K562 (cell line): ENCODE measurements around the gene STX17. TPM values are rescaled to one million over a fixed set of nuclear protein-coding genes. Genes with fewer than 3 reads are reported as not detected.
A peak's percentile ranks its signal among the peaks of the same experiment; 100 is the strongest.

Experiments
- ATAC-seq: fragments of 200-7000 bp; cut with Tn5 transposase; 3 replicates; pipeline ENCODE4 v1.9.1; 2020; ENCODE audit warnings: moderate library complexity
- BruUV-seq: library from RNA; stranded (reverse); fragments of 400-500 nt; replicated peaks from 2 replicates; lab custom pipeline; 2021; lab: Mats Ljungman, UMichigan
- CTCF ChIA-PET: fragments of 300-600 bp; formaldehyde crosslinking; extraction: SDS; loops from one replicate; lab custom pipeline; 2021; ENCODE audit warnings: low intra/inter-chr PET ratio; lab: Yijun Ruan, JAX
- POLR2A ChIA-PET: fragments of 300-600, 350-650 bp; sonication (Branson Sonifier 250); formaldehyde crosslinking; extraction: SDS; loops from one replicate; lab custom pipeline; 2021; ENCODE audit warnings: antibody characterized with exemption, inconsistent platforms; lab: Yijun Ruan, JAX
- DNase-seq, 4 experiments: peaks; one replicate each; pipeline versions ENCODE4 v3.0.0 to v3.0.0-alpha.2; 2011 to 2018; ENCODE audit warnings: low spot score in 3 of 4, mixed read lengths in 3 of 4; ENCODE audit errors: extremely low read depth in 1 of 4
- FAIRE-seq: peaks from 2 replicates; lab custom pipeline; 2011; peaks lifted over from hg19 to GRCh38; lab: Jason Lieb, UNC
- H2AFZ ChIP-seq: 2 replicates; pipeline ENCODE4 v1.6.0; 2011; ENCODE audit warnings: low read depth, low read length, control low read depth, inconsistent platforms
- H3K27ac ChIP-seq: fragments of 200-600 bp; 3 replicates; pipeline ENCODE4 v1.8.0; 2011; ENCODE audit warnings: low read depth, mild to moderate bottlenecking, control low read depth, inconsistent platforms, low read length, moderate library complexity, mixed read lengths; ENCODE audit errors: extremely low read depth
- H3K27me3 ChIP-seq, 2 experiments: fragments of 300-600 bp in 1 of 2; 2 replicates in 1 of 2; 3 replicates in 1 of 2; pipeline versions ENCODE4 v1.6.0 to v1.8.0; 2011; ENCODE audit warnings: inconsistent platforms in 2 of 2, low read length in 2 of 2, mild to moderate bottlenecking in 1 of 2, mixed read lengths in 1 of 2, moderate library complexity in 1 of 2; ENCODE audit not compliant: control insufficient read depth in 2 of 2, insufficient read depth in 2 of 2
- H3K36me3 ChIP-seq: fragments of 300-600 bp; 3 replicates; pipeline ENCODE4 v1.8.0; 2011; ENCODE audit warnings: mild to moderate bottlenecking, low read length, inconsistent platforms; ENCODE audit not compliant: control insufficient read depth, insufficient read depth
- H3K4me1 ChIP-seq, 2 experiments: fragments of 200-600 bp in 1 of 2; replicated peaks in 1 of 2; 2 replicates in 1 of 2; 3 replicates in 1 of 2; pipeline versions ENCODE4 v1.5.1 to v1.8.0; 2011; ENCODE audit warnings: inconsistent platforms in 2 of 2, low read length in 2 of 2, mild to moderate bottlenecking in 1 of 2, mixed read lengths in 1 of 2, moderate library complexity in 1 of 2; ENCODE audit not compliant: control insufficient read depth in 2 of 2, insufficient read depth in 2 of 2
- H3K4me2 ChIP-seq: 2 replicates; pipeline ENCODE4 v1.6.1; 2011; ENCODE audit warnings: low read length, control low read depth, inconsistent platforms, mixed read lengths; ENCODE audit not compliant: insufficient read depth
- H3K4me3 ChIP-seq: fragments of 200-600 bp; sonication (generic), shearing (Covaris generic); 2 replicates; pipeline ENCODE4 v1.5.1; 2016; ENCODE audit warnings: control low read depth, inconsistent platforms
- H3K79me2 ChIP-seq: fragments of 200-600 bp; 3 replicates; pipeline ENCODE4 v1.8.0; 2011; ENCODE audit warnings: low read length, inconsistent platforms; ENCODE audit not compliant: control insufficient read depth, insufficient read depth
- H3K9ac ChIP-seq, 2 experiments: 2 replicates each; pipeline versions ENCODE4 v1.6.0 to v1.6.1; 2011; ENCODE audit warnings: low read depth in 2 of 2, low read length in 2 of 2, control low read depth in 1 of 2, inconsistent platforms in 1 of 2, mild to moderate bottlenecking in 1 of 2, mixed read lengths in 1 of 2; ENCODE audit not compliant: insufficient read depth in 1 of 2
- H3K9me1 ChIP-seq: one replicate; pipeline ENCODE4 v1.6.0; 2011; ENCODE audit warnings: inconsistent platforms, mild to moderate bottlenecking, low read length, moderate library complexity; ENCODE audit not compliant: control insufficient read depth, insufficient read depth
- H3K9me3 ChIP-seq: replicated peaks from 2 replicates; pipeline ENCODE4 v1.5.1; 2011; ENCODE audit warnings: low read depth, low read length, inconsistent platforms; ENCODE audit not compliant: control insufficient read depth, insufficient read depth
- H4K20me1 ChIP-seq: replicated peaks from 2 replicates; pipeline ENCODE4 v1.6.1; 2011; ENCODE audit warnings: low read length, inconsistent platforms, mixed read lengths; ENCODE audit not compliant: control insufficient read depth, insufficient read depth
- CAMTA2 ChIP-seq: fragments of 250-450 bp; sonication (Bioruptor Pico); conservative IDR thresholded peaks from 2 replicates; pipeline ENCODE4 v1.5.1; 2022
- CTCF ChIP-seq, 3 experiments: IDR thresholded peaks in 2 of 3; conservative IDR thresholded peaks in 1 of 3; 2 replicates each; pipeline ENCODE4 v1.5.1; 2011 to 2012; ENCODE audit warnings: low read length in 3 of 3, mild to moderate bottlenecking in 3 of 3, control low read depth in 2 of 3, improper control_type of control experiment in 1 of 3, inconsistent platforms in 1 of 3, low read depth in 1 of 3, mixed read lengths in 1 of 3, moderate library complexity in 1 of 3; ENCODE audit not compliant: insufficient read depth in 2 of 3
- RAD21 ChIP-seq, 2 experiments: fragments of 250-450 bp in 1 of 2; fragments of 450-650 bp in 1 of 2; sonication (Bioruptor Pico) in 1 of 2; formaldehyde crosslinking in 1 of 2; IDR thresholded peaks in 1 of 2; conservative IDR thresholded peaks in 1 of 2; 2 replicates each; pipeline versions ENCODE4 v1.4.0 to v1.8.0; 2020 to 2022; ENCODE audit warnings: mild to moderate bottlenecking in 2 of 2, moderate library complexity in 1 of 2
- ZNF431 ChIP-seq: sonication (generic); formaldehyde crosslinking; IDR thresholded peaks from 2 replicates; pipeline ENCODE4 v1.8.0; 2022; ENCODE audit warnings: mild to moderate bottlenecking, missing genetic modification reagents
- whole genome bisulfite sequencing: fragments of 100-300 bp; shearing (Covaris generic); methylation state at CpG from one replicate; pipeline ENCODE4 v1.1.6; 2016; ENCODE audit warnings: low coverage, mixed read lengths; ENCODE audit not compliant: insufficient coverage; ENCODE audit errors: missing lambda C conversion rate; 5-methylcytosine and 5-hydroxymethylcytosine counted together
- in situ Hi-C: fragments of 300-500 bp; cut with MboI; formaldehyde crosslinking; loops from 4 replicates; pipeline ENCODE4 v1.15.0; 2018; ENCODE audit warnings: inconsistent platforms, mixed read lengths
- intact Hi-C: fragments of 100-400 bp; cut with micrococcal nuclease; formaldehyde crosslinking; loops from 2 replicates; pipeline ENCODE4 v1.14.2; 2022
- polyA plus RNA-seq, 8 experiments: library from polyadenylated mRNA; depleted of rRNA in 4 of 8; stranded (reverse) in 5 of 8; unstranded in 3 of 8; fragments of >200 nt; fragmentation: Nextera tagmentation in 2 of 8; fragmentation: Illumina TruSeq in 1 of 8; extraction: Ambion mirVana in 2 of 8; extraction: Trizol in 1 of 8; gene quantifications; 2 replicates each; pipeline versions ENCODE4 v1.2.1 to v1.2.3, GENCODE V29; 2011 to 2014; ENCODE audit warnings: inconsistent platforms in 1 of 8, missing spikeins in 1 of 8
- total RNA-seq, 7 experiments: library from RNA; depleted of rRNA in 6 of 7; stranded (reverse); fragments of >200 nt in 6 of 7; fragmentation: Illumina TruSeq in 2 of 7; extraction: Trizol in 2 of 7; gene quantifications; 2 replicates each; pipeline versions ENCODE4 v1.2.1 to v1.2.3, GENCODE V29; 2011 to 2021; ENCODE audit warnings: low replicate concordance in 1 of 7
- TF ChIP-seq, protein P1 (sequence below): fragments of 150-350 bp; IDR thresholded peaks from 2 replicates; pipeline ENCODE4 v1.6.1; 2014; ENCODE audit warnings: low read depth, mild to moderate bottlenecking, low read length, borderline replicate concordance

Gene STX17
- total and polyA plus RNA-seq, 9 of the 15 experiments (the other 6 are each of a cell fraction or from before 2014, with no cell fraction given): 14.4 to 25.1 (median 19.0) TPM

DNA sequence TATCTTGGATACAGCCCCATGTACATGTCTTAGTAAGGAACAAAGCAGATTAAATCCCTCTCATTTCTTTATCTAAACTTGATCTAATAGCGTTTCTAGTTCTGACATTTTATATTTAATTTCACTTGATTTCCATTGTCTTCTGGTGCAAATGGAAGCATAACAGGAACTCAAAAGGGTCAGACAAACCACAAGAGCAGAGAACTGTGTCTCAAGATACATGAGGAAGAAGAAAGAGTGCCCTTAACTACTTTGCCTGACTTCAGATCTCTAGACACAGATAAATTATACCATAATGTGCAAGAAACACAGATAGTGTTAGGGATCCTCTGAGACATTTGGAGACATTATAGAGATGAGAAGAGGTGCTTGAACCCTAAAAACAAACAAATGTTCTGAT, 20.7 kb upstream of the STX17 start (continued):
- TF ChIP-seq, protein P1, sequence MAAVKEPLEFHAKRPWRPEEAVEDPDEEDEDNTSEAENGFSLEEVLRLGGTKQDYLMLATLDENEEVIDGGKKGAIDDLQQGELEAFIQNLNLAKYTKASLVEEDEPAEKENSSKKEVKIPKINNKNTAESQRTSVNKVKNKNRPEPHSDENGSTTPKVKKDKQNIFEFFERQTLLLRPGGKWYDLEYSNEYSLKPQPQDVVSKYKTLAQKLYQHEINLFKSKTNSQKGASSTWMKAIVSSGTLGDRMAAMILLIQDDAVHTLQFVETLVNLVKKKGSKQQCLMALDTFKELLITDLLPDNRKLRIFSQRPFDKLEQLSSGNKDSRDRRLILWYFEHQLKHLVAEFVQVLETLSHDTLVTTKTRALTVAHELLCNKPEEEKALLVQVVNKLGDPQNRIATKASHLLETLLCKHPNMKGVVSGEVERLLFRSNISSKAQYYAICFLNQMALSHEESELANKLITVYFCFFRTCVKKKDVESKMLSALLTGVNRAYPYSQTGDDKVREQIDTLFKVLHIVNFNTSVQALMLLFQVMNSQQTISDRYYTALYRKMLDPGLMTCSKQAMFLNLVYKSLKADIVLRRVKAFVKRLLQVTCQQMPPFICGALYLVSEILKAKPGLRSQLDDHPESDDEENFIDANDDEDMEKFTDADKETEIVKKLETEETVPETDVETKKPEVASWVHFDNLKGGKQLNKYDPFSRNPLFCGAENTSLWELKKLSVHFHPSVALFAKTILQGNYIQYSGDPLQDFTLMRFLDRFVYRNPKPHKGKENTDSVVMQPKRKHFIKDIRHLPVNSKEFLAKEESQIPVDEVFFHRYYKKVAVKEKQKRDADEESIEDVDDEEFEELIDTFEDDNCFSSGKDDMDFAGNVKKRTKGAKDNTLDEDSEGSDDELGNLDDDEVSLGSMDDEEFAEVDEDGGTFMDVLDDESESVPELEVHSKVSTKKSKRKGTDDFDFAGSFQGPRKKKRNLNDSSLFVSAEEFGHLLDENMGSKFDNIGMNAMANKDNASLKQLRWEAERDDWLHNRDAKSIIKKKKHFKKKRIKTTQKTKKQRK: no peak
- no peak for TF ChIP-seq CAMTA2 (CRISPR knock-in tag)

- Histone ChIP-seq H3K4me3 (no peak overlapping the region), H3K27me3 (no peaks in the 10 kb centered on the region; a peak in 2 of 5 replicates), H3K9ac (no peak overlapping the region), H3K27ac (no peak overlapping the region), H3K36me3 (no peaks in the 10 kb centered on the region), H3K9me3 (no peaks in the 10 kb centered on the region), H3K4me2 (no peak overlapping the region), H3K4me1 (no peaks in the 10 kb centered on the region)
- 0% methylated on average over 1 of the region's 1 CpG for WGBS
- no TSS peak for BruUV-seq
- no peak for FAIRE-seq
- TF ChIP-seq ZNF431 (no peak), RAD21 (CRISPR knock-in tag; conservative IDR thresholded peaks at IDR 0.05 in 1 of 2, IDR thresholded peaks at IDR 0.05 in 1 of 2) (peak in 1 of 2 experiments; percentile 27; a peak in 1 of 4 replicates), CTCF (IDR thresholded peaks at IDR 0.05 in 2 of 3, conservative IDR thresholded peaks at IDR 0.05 in 1 of 3; ENCODE audit: insufficient read depth in 2 of 3, low read depth in 1 of 3, low read length in 3 of 3) (0 out of 6 replicates have a peak, but pooled peaks of 2 of the 3 experiments have one; percentile 12 to 15)
- TF ChIP-seq, all 486 proteins: peak for 2
- ATAC-seq (peak; percentile 60), DNase-seq (no peak)
- Histone ChIP-seq H3K9me1 (no peaks in the 10 kb centered on the region), H2AFZ (no peak overlapping the region), H4K20me1 (no peaks in the 10 kb centered on the region), H3K79me2 (no peaks in the 10 kb centered on the region)
- in situ Hi-C loops: no loop called here
- ChIA-PET POLR2A (no interaction called here), CTCF (no interaction called here)
- intact Hi-C loops: loop anchor here (10.0 kb wide), 1 partner anchor 704 kb away; no protein-coding TSS in a partner anchor
These were observed 17.3 kb upstream of the STX17 start for GRCh38 chr9:99889120-99889519.
